Fibroblast of skin of scalp (primary cell): ENCODE results near the gene CST2. TPM values are rescaled to one million over a fixed set of nuclear protein-coding genes. Genes with fewer than 3 reads are reported as not detected.
"Not testable (repeated sequence)": the region's sequence is repeated elsewhere in the genome, so short reads cannot be mapped to it uniquely, and the experiment has no call there.

Source experiments
- DNase-seq: peaks from one replicate; pipeline ENCODE4 v3.0.0-alpha.2; 2013
- polyA plus RNA-seq, 2 experiments: library from polyadenylated mRNA; unstranded; fragments of 120-200 nt; gene quantifications; one replicate each; pipeline ENCODE4 v1.2.1, GENCODE V29; 2013; ENCODE audit not compliant: insufficient read length in 2 of 2

CST2 gene
- not detected for polyA plus RNA-seq (2013, experiment 1 of 2; ENCODE audit: insufficient read length)
- not detected for polyA plus RNA-seq (2013, experiment 2 of 2; ENCODE audit: insufficient read length)

- DNase-seq = peak; percentile 47
Measured at GRCh38 chr20:23826541-23827021, at the start of gene CST2. Gene CST2 (minus strand): TSS chr20:23826729. CDS start chr20:23826660, 69 bp downstream.

- no peak for DNase-seq
Measured at GRCh38 chr20:23875606-23876237, 49.2 kb upstream of the CST2 start.

GRCh38 chr20:23874747-23875146, 48.2 kb upstream of the CST2 start:
- DNase-seq = no peak

GRCh38 chr20:23873370-23874015, 47.0 kb upstream of the CST2 start:
- no peak for DNase-seq

DNA sequence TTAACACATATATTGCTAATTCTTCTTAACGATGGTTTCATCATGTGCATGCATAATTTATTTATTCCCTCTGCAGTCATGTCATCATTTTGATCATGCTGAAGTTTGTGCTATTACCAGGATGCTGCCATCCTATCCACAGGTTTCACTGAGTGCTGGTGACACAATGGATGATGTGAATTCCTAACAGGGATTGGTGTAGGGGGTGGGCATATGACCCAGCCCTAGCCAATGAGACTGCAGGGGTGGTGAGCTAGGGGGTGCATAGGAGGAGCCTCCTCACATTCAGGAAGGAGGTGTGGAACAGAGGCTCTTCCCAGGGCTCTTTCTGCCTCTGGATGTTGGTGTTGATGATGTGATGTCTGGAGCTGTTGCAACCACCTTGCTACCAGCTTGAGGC, 45.5 kb upstream of the CST2 start:
- DNase-seq = no peak

DNA sequence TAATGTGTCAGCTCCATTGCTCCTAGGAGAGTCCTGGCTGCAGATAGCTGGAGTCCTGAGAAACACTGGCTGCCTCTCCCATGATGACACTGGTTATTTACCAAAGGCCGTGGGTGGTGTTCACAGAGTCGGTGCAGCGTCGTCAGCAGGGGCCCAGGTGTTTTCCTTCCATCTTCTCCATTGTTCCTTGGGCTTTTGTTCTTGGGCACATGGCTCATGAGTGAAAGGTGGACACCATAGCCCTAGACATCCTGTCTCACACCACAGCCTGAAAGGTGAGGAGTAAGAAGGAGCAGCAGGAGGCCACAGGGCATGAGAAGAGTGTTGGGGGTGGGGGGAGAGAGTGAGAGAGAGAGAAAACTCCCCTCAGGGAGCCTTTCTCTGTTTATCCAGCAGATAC, 43.9 kb upstream of the CST2 start:
- DNase-seq = no peak

DNA sequence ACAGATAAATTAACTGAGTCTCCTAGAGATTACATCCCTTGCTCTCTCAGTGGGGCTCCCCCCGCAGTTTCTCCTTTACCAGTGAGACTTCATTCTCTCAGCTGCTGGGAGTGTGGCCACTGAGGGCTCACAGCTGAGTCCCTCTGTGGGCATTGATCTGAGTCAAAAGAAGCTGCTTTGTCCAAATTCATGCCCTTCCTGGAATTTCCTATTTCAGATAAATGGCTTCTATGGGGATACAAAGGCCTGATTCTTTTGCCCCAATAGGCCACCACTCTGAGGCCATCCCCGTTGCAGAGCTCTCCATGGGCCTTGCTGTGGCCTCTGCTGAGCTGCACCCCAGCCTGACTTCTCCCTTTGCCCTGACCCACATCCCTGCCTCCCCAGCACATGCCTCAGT, 43.0 kb upstream of the CST2 start:
- no peak for DNase-seq

DNA sequence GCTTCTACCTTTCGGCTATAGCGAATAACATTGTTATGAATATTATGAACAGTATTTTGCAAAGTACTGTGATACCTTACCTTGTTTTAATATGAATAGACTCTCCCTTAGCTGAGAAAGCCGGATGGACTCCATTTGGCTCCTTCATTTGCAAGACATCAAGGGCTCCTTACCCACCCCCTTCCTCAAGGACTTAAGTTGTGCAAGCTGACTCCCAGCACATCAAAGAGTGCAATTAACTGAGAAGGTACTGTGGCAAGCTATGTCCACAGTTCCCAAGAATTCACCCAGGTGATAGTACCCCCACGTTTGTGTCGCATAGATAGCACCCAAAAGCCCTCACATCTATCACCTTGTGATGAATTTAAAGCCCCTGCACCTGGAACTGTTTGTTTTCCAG, 41.8 kb upstream of the CST2 start:
- no peak for DNase-seq

DNA sequence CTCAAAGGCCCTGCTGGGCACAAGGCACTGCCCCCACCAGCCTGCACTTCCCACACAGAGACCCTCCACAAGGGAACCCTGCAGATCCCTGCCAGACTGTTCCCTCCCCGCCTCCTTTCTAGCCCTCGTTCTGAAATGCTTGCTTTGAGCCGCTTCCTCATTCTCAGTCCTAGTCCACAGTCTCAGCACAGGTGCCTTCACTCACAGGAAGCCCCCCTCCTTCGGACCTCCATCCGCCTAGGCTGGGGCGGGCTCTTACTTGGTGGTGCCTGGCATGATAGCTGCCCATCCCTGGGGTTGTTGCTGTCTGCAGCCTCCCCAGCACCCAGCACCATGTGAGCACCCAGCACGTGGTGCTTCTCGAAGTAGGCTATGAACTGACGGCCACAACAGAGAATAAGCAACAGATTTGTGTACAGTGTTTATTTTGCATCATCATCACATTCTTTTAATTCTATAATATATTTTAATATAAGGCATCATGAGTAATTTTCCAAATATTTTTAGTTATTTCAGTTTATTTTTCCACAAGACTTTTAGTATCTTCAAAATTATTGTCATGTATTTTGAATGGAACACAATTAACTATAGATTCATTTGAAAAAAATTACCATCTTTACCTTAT, 40.7 kb upstream of the CST2 start:
- DNase-seq = no peak

DNA sequence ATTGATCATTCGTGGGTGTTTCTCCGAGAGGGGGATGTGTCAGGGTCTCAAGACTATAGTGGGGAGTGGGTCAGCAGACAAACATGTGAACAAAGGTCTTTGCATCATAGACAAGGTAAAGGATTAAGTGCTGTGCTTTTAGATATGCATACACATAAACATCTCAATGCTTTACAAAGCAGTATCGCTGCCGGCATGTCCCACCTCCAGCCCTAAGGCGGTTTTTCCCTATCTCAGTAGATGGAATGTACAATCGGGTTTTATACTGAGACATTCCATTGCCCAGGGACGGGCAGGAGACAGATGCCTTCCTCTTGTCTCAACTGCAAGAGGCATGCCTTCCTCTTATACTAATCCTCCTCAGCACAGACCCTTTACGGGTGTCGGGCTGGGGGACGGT, 34.2 kb upstream of the CST2 start:
- not testable (repeated sequence) for DNase-seq

GRCh38 chr20:23857962-23858595, 31.6 kb upstream of the CST2 start:
- no peak for DNase-seq

DNA sequence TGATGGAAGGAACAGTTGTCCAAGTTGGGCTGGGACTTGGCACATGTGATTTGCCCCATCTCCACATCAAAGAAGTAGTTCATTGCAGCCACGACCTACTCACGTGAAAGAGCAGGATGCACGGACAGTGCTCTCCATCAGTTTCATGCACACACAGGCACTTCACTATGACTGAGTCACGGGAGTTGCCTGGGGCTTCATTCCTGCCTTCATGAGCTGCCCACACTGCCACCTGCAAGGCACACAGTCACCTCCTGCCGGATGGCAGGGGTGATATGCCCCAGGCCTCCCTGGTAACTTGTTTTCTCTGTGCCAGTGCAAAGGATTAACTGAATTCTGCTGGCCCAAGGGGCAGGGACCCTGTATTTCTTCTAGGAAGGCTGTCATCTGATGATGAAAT, 30.2 kb upstream of the CST2 start:
- no peak for DNase-seq

GRCh38 chr20:23856226-23856625, 29.7 kb upstream of the CST2 start:
- DNase-seq = no peak

- no peak for DNase-seq
Measured at GRCh38 chr20:23841693-23842092, 15.2 kb upstream of the CST2 start.

DNA sequence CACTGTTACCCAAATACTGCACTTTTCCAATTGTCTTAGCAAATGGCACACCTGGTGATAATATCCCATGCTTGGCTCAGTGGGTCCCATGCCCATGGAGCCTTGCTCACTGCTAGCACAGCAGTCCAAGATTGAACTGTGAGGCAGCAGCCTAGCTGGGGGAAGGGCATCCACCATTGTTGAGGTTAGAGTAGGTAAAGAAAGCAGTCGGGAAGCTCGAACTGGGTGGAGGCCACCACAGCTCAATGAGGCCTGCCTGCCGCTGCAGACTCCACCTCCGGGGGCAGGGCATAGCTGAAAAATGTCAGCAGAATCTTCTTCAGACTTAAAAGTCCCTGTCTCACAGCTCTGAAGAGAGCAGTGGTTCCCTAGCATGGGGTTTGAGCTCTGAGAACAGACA, 9.2 kb upstream of the CST2 start:
- DNase-seq = no peak

- DNase-seq = no peak
Measured at GRCh38 chr20:23832775-23833513, 6.4 kb upstream of the CST2 start.

- DNase-seq = peak; percentile 67
Measured at GRCh38 chr20:23831961-23832360, 5.4 kb upstream of the CST2 start.

GRCh38 chr20:23823621-23824324, 2.8 kb downstream of the CST2 start:
- DNase-seq = no peak

DNA sequence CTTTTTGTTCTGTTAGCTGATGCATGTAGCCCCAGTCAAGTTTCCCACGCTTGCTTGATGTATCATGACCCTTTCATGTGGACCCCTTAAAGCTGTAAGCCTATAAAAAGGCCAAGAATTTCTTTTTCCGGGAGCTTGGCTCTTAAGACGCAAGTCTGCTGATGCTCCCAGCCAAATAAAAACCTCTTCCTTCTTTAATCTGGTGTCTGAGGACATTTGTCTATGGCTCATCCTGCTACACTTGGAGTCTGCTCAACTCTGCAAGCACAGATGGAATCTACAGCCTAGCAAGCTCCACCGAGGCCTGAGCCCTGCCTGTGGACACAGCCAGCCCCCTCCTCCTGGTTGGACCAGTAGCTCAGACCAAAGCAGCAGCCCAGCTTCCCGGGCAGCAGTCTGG, 3.4 kb downstream of the CST2 start:
- DNase-seq = no peak

GRCh38 chr20:23820493-23820892, 6.0 kb downstream of the CST2 start:
- DNase-seq = no peak

GRCh38 chr20:23811559-23811958, 15.0 kb downstream of the CST2 start:
- DNase-seq = not testable (repeated sequence)

- DNase-seq = not testable (repeated sequence)
Measured at GRCh38 chr20:23810349-23810748, 16.2 kb downstream of the CST2 start.
